GM19099 (cell line): Measurements from ENCODE around the gene SLC35E2B.

Experiments
- POLR2A ChIP-seq: IDR thresholded peaks from 3 replicates; pipeline ENCODE4 v1.6.1; 2011; ENCODE audit warnings: low read depth; ENCODE audit not compliant: insufficient read length; ENCODE audit errors: extremely low read depth

SLC35E2B gene

DNA sequence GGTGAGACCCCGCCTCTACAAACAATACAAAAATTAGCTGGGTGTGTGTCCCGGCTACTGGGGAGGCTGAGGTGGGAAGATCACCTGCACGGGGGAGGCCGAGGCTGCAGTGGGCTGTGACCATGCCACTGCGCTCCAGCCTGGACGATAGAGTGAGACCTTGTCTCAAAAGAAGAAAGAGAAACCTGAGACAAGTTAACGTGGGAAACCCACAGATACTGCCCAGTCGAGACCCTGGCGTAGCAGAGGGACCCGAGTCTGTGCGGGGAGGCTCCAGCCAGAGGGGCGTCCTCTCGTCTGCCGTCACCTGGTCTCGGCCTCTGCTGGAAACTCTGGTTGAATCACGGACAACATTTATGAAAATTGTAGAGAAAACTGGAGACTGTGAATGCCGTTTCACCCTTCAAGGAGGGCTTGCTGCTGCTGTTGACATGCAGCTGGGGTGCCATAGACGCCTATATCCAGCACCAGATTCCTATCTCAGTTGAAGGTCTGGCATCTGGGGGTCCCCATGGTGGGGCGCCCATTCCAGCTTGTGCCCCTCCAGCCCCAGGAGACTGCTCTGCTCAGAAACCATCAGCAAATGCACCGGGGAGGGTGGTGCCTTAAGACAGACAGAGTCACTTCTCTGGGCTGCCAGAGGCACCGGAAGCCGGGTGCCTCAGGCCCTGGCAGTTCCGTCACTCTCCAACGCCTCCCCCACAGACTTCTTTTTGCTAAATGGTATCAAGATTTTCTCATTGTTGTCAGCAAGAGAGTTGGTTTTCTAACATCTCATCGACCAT is 20.2 kb downstream of the SLC35E2B start:
- no peak for TF ChIP-seq POLR2A

DNA sequence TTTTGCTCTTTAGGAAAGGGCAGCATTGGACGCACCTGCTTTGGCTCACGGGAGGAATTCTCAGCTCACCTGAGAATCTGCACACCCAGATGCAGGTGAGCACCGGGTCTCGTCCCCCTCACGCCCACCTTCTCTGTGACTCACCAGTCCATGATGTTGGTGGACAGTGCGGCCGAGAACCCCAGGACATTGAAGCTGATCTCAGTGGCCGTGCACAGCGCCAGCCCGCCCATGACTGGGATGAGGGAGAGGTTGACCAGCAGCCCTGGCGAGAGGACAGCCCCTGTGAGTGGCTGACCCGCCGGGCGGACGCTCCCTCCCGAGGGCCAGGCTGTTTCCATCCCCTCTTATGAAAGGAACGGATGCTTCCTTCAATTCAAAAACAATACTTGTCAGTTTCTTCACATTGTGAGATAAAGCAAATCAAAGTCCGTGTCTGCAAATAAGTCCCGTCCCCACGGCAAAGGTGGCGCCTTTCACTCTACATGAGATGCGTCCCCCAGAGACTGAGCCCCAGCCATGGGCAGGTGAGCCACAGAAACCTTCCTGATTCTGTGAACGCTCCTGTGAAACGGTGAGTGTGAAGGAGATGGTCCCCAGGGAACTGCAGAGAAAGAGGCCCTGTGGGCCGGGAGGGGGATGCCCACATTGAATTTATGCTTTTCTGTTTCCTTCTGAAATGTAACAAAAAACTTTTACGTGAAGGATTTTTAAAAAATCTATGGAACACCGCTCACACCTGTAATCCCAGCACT is 21.1 kb downstream of the SLC35E2B start:
- no peak for TF ChIP-seq POLR2A

DNA sequence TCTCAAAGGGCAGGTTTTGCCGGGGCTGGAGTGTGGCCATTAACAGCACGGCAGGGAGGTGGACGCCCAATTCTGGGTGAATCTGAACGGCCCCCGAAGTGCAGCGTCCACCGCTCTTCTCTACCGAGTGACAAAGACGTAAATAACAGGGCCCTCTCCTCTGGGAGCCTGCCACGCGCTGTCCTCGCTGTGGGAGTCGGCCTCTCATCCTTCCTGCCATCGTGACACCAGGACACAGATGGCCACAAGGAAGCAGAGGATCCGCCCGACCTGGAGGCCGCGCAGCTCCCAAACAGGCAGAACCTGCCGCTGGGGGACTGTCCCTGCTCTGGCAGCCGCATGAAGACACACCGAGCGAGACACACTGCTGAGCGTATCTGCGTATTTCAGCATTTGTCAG is 21.7 kb downstream of the SLC35E2B start:
- no peak for TF ChIP-seq POLR2A

DNA sequence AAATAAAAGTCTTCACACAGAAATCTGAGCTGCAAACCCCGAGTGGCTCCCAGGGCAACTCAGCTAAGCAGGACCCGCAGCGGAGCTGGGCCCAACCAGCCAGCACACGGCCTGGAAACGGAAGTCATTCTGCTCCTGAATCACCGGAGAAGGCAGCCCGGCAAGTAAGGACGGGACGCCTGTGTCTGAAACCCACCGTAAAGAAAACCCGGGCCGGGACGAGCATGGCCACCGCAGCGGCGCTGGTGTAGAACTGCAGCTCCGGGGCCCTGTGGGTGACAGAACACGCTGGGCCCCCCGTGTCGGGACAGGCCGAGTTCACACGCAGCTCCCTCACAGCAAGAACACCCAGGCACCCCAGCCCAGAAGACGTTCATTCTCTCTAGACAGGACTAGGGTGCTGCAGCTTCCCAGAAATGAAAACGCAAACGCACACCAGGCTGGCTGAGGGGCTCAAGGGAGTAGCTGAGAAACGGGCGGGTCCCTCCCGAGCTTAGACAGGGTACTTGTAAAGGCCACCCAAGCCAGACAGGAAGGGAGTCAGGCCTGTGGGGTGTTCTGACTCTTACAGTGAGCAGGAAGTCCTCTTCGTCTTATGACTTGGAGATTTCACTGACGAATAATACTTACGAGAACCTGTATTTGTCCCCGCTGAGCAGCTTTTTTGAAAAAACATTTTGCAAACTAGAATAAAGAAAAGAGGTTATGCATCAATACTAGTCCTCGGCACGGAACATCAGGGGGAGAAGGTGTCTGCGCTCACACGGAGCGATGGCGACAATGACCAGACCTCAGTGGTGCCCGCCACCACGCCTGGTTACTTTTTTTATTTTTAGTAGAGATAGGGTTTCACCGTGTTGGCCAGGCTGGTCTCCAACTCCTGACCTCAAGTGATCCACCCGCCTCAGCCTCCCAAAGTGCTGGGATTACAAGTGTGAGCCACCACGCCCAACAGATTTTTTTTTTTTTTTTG is 22.8 kb downstream of the SLC35E2B start:
- no peak for TF ChIP-seq POLR2A

DNA sequence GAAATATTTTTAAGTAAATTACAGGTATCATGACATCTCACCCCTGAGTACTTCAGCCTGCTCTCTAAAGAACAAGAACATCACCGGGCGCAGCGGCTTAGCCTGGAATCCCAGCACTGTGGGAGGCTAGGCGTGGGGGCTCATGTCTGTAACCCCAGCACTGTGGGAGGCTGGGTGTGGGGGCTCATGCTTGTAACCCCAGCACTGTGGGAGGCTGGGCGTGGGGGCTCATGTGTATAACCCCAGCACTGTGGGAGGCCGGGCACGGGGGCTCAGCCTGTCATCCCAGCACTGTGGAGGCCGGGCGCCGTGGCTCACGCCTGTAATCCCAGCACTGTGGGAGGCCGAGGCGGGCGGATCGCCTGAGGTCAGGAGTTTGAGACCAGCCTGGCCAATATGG is 26.1 kb downstream of the SLC35E2B start:
- TF ChIP-seq POLR2A, result no peak

DNA sequence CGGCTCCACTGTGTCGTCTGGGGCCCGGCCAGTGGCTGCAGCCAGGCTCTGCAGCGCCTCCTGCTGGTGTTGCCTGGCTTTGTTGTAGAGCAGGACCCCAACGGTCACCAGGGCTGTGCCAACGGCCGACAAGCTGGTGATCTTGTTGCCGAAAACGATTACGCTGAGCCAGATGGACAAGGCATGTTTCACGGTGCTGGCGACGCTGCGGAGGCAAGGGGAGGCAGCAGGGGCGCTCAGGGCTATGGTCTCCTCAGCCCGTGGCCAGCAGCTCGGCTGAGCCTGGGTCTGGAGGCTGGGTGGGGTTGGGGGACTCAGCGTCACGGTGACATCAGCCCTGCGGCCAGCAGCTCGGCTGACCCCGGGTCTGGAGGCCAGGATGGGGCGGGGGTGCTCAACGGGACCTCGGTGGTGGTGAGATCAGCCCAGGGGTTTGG is 26.8 kb downstream of the SLC35E2B start:
- no peak for TF ChIP-seq POLR2A

DNA sequence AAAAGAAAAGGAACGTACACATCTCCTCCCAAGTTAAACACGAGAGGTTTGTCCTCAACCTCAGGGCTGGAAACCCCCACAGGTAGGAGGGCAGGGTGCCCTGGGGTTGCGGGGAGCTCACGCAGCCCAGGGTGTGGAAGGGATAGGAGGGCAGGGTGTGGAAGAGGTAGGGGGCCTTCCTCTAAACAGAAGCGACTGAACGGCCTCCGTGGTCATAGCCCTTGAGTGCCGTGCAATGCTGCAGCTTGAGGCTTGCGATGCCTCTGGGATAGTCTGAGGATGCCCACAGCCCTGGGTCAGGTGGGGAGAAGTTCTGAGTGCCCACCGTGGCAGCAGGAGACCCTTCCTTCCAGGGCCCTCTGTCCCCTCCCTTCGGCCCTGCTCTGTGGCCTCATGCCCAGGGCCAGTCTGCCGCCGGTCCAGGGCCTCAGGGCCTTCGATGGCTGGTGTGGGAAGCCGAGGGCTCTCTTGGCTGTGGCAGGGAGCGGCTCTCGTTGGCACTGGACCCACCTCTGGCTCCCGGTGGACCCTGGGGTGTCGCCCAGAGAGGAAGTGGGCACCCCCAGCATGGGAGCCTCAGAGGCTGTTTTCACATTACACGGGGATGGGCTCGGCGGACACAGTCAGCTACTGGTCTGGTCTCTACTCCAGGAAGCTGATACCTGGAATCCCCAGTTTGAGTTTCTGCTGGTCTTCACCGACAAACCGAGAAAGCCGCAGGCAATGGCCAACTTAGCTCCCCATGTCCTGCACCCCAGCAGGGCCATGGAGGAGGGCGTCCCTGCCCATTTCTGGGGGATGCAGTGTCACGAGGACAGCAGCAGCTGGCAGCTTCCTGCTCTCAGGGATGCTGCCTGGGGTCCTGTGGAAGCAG is 27.4 kb downstream of the SLC35E2B start:
- no peak for TF ChIP-seq POLR2A

DNA sequence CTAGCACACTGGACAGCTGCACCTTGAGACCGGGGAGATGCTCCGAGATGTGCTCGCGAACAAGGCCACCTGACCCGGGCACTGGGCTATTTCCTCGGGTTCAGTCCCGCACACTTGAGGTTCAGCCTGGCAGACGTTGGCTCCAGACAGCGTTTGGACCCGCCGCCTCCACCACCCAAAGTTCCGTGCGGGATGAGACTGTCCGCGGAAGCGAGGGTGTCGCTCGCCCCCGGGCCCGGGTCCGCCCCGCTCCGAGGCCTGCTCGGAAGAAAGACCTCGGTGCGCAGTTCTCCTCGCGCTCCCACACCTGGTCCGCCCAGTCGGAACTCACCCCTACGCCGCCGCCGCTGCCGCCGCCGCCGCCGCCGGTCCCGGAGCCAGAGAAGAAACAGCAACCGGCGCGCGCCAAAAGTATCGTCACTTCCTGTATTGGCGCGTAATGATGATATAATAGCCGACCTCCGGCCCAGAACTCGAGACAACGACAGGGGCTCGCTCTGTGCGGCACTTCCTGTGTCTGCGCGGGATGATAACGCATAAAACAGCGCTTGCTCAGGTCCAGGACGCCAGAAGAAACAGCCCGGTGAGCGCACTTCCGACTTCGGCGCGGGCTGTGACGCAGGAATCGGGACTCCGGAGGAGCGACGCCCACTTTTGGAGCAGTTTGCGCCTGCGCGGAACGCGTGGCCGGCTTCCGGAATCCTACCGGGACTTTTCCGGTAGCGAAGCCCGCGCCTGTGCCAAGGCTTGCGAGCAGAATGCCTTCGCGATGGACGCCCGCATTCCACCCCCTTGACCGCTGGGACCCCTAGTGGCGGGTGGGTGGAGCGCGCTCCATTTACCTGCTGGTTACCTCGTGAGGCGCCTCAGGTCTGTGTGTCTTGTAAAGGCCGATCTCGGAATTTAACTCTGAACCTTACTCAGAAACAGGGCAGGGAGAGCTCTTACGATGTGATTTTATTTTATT is 33.7 kb downstream of the SLC35E2B start, which contains the start of gene CDK11B:
Gene CDK11B (minus strand): TSS at position 422 of the 967 bp plus-strand sequence. CDS start 1,519 bp downstream, outside the sequence.
- TF ChIP-seq POLR2A, result peak; percentile 49

DNA sequence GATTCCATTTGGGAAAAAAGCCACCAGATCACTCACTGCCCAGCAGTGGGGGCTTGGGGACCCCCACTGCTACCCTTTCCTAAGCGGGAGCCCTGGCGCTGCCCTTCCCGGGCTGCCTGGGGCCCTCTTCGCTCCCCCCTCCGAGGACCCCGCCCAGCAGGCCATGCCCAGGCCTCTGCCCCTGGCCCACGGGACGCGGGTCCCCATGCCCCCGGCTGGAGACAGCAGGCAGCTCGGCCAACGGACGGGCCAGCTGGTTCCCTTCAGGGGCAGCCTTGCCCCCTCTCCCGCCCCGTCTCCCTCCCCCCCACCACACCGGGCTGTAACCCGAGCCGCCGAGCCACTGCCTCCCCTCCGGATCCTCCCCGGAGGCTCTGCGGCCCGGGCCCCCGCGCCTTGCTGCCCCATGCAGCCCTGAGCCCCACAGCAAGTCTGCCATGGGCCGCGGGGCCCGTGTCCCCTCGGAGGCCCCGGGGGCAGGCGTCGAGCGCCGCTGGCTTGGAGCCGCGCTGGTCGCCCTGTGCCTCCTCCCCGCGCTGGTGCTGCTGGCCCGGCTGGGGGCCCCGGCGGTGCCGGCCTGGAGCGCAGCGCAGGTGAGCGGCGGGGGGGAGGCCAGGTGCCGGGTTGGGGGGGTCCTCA is 60.7 kb downstream of the SLC35E2B start, which contains the start of gene MMP23B:
Gene MMP23B (plus strand): TSS at position 392 of the 639 bp plus-strand sequence. CDS start 46 bp downstream, at position 438.
- TF ChIP-seq POLR2A, result no peak

DNA sequence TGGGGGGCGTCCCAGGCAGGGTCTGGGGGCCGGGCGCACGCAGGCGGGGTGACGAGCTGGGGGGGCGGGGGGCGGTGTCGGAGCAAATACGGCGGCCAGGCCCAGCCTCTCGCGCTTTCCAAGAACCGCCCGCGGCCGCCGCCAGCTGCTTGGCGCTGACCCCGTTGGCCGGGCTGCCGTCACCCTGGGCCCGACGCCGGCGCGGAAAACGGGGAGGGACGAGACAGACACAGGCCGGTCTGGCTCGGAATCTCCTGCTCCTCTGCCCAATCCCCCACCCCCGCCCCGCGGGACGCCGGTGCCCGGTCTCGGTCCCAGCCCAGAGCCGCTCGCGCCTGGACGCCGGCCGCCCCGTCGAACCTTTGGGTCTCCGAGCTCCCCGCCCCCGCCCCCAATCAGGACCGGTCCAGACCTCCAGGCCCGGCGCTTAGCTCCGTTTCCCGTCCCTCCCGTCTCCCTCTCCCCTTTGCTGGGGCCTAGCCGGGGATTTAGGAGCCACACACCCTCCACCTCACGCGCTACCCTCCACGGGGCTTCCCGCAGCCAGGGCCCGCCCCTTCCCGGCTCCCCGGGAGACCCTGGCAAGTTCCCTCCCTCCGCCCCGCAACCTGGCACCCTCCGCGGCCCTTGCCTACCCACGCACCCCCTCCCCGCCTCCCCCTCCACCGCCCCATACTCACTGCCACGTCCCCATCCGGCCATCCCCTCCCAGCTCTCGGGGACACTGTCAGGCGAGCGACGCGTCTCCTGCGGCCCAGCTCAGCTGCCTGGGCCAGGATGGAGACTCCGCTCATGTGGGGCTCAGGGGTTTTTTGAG is 61.4 kb downstream of the SLC35E2B start:
- no peak for TF ChIP-seq POLR2A

DNA sequence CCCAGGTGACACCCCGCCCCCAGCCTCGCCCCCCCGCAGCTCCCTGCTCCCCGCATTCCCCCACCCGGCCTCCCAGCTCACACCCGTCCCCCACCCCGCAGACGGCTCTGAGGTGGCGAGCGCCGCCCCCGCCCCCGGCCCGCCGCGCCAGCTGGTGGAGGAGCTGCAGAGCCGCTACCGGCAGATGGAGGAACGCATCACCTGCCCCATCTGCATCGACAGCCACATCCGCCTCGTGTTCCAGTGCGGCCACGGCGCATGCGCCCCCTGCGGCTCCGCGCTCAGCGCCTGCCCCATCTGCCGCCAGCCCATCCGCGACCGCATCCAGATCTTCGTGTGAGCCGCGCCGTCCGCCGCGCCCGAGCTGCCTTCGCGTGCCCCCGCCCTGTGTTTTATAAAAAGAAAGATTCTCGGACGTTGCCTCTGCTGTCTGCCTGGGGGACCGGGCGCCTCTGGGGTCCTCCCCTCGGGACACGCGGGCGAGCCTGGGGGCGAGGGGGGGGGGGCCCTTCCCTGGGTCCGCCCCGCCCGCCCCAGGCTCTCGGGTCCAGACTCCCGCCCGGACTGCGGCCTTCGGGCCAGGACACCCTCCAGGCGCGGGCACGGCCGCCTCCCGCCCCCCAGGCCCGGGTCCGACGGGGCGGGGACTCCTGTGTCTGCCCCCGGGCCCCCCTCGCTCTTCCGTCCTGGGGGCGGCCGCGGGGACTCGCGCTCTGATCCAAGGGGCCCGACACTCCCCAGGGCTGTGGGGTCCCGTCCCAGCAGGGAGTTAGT is 62.2 kb downstream of the SLC35E2B start:
- TF ChIP-seq POLR2A, result peak; percentile 37
